NB4 (cell line): Measurements from ENCODE around the gene MACROD2.

Source experiments
- CTCF ChIP-seq: IDR thresholded peaks from one replicate; pipeline ENCODE4 v1.5.1; 2012; ENCODE audit warnings: low read depth, low read length
- MYC ChIP-seq: IDR thresholded peaks from 2 replicates; pipeline ENCODE4 v1.6.1; 2011; ENCODE audit warnings: low read depth, low read length
- POLR2A ChIP-seq: IDR thresholded peaks from 2 replicates; pipeline ENCODE4 v1.6.1; 2011; ENCODE audit warnings: mild to moderate bottlenecking; ENCODE audit not compliant: insufficient read length; ENCODE audit errors: extremely low read depth
- TF ChIP-seq, protein P1 (sequence below): IDR thresholded peaks from 2 replicates; pipeline ENCODE4 v1.6.1; 2011; ENCODE audit warnings: low read depth, low read length

GRCh38 chr20:15440049-15440820, 1444.9 kb downstream of the MACROD2 start:
- TF ChIP-seq CTCF = no peak
- TF ChIP-seq, protein P1, sequence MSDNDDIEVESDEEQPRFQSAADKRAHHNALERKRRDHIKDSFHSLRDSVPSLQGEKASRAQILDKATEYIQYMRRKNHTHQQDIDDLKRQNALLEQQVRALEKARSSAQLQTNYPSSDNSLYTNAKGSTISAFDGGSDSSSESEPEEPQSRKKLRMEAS = no peak
- no peak for TF ChIP-seq POLR2A
- no peak for TF ChIP-seq MYC
